ENCODE measurements around the gene DNAJC9. TPM values are rescaled to one million over a fixed set of nuclear protein-coding genes. Genes with fewer than 3 reads are reported as not detected.

DNAJC9 gene
- total RNA-seq, 4 donors from 2014 or later: 13.8 to 47.0 (median 17.0) TPM

DNA sequence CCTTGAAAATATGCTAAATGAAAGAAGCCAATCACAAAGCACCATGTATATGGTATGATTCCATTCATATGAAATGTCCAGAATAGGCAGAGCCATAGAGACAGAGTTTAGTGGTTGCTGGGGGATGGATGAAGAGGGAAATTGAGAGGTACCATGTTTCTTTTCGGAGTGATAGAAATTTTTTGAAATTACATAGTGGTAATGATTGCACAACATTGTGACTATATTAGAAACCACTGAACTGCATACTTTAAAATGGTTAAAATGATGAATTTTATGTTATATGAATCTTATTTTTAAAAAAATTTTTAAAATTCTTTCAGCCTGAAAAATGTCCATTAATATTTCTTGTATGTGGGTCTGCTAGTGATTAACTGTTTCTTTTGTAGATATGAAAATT, 26.1 kb downstream of the DNAJC9 start:
- no peak overlapping the region for H3K27ac ChIP-seq
- no peak for TF ChIP-seq POLR2A (IDR thresholded peaks at IDR 0.05)
- TF ChIP-seq, protein P1, sequence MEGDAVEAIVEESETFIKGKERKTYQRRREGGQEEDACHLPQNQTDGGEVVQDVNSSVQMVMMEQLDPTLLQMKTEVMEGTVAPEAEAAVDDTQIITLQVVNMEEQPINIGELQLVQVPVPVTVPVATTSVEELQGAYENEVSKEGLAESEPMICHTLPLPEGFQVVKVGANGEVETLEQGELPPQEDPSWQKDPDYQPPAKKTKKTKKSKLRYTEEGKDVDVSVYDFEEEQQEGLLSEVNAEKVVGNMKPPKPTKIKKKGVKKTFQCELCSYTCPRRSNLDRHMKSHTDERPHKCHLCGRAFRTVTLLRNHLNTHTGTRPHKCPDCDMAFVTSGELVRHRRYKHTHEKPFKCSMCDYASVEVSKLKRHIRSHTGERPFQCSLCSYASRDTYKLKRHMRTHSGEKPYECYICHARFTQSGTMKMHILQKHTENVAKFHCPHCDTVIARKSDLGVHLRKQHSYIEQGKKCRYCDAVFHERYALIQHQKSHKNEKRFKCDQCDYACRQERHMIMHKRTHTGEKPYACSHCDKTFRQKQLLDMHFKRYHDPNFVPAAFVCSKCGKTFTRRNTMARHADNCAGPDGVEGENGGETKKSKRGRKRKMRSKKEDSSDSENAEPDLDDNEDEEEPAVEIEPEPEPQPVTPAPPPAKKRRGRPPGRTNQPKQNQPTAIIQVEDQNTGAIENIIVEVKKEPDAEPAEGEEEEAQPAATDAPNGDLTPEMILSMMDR (IDR thresholded peaks at IDR 0.05): no peak
- peaks cover 0 to 10% (median 0%) of the 10 kb centered on the region in 3 donors for H3K36me3 ChIP-seq
- H3K4me1 ChIP-seq: no peaks in the 10 kb centered on the region
- no peaks in the 10 kb centered on the region for H3K9me3 ChIP-seq
- DNase-seq: no peak
- no peak overlapping the region for H3K4me3 ChIP-seq
- no peaks in the 10 kb centered on the region for H3K27me3 ChIP-seq

DNA sequence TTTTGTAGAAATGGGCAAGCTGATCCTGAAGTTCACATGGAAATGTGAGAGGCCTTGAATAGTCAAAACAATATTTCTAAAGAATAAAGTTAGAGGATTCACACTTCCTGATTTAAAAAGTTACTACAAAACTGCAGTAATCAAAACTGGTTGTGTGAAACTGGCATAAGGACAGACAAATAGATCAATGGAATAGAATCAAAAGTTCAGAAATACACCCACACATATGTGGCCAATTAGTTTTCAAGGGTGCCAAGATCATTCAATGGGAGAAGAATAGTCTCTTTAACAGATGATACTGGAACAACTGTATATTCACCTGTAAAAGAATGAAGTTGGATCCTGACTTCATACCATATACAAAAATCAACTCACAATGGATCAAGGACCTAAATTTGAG, 27.7 kb downstream of the DNAJC9 start:
- no peaks in the 10 kb centered on the region for H3K27me3 ChIP-seq
- H3K9me3 ChIP-seq: no peaks in the 10 kb centered on the region
- H3K4me3 ChIP-seq: no peak overlapping the region
- DNase-seq: no peak
- TF ChIP-seq, protein P1 (IDR thresholded peaks at IDR 0.05): no peak
- TF ChIP-seq POLR2A (IDR thresholded peaks at IDR 0.05): no peak
- H3K36me3 ChIP-seq: peaks cover 0 to 10% (median 0%) of the 10 kb centered on the region in 3 donors
- H3K27ac ChIP-seq: no peak overlapping the region
- no peaks in the 10 kb centered on the region for H3K4me1 ChIP-seq

DNA sequence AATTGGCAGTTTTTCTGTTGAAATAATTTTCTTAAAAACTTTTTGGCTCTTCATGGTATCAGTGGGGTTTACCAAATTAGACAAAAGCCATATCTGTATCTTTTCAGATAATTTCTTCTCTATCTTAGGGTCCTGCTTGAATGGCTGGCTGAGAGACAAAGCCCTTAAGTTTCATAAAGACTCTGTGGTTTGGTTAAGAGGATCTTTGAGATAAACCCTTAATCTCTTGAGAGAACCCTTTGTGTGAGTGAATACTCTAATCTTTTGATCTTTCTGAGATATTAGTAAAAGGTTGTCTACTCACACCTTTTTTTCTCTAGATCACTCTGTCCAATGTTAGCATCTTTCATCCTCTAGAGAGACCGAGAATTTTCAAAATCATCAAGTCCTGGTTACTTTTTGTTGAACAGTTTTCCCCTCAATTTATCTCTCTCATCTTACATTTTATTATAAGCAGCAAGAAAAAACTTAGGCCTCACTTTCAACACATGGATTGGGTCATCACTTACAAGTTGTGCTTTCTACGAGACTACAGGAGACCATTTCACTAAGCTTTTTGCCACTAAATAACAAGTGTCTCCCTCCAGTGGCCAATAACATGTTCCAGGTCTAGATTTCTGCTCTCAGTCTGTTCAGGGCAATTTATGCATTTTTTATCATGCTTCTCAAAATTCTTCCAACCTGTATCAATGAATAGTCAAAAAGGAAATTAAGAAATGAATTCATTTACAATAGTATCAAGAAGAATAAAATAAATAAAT, 28.4 kb downstream of the DNAJC9 start:
- Histone ChIP-seq H3K27me3 (no peaks in the 10 kb centered on the region), H3K9me3 (no peaks in the 10 kb centered on the region), H3K36me3 (peaks cover 0 to 10% (median 0%) of the 10 kb centered on the region in 3 donors), H3K27ac (no peak overlapping the region), H3K4me1 (no peaks in the 10 kb centered on the region), H3K4me3 (no peak overlapping the region)
- DNase-seq: no peak
- no peak for TF ChIP-seq POLR2A (IDR thresholded peaks at IDR 0.05)
- TF ChIP-seq, protein P1 (IDR thresholded peaks at IDR 0.05): peak in 1 of 6 experiments; percentile 24

DNA sequence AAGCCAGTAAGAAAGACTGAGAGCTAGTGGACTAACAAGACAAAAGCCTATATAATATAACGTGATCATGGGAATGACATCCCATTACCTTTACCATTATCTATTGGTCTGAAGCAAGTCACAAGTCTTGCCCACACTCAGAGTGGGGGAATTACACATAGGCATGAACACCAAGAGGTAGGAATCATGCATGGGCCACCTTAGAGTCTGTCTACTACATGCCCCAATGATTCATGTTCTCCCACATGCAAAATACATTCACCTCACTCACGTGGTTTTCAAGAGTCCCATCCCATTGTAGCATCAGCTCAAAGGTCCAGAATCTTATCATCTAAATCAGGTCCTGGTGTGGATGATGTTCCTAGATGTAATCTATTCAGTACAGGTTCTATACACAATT, 29.4 kb downstream of the DNAJC9 start:
- H3K4me3 ChIP-seq: no peak overlapping the region
- H3K27me3 ChIP-seq: no peaks in the 10 kb centered on the region
- H3K9me3 ChIP-seq: no peaks in the 10 kb centered on the region
- no peak for DNase-seq
- H3K36me3 ChIP-seq: peaks cover 0 to 10% (median 0%) of the 10 kb centered on the region in 3 donors
- H3K27ac ChIP-seq: no peak overlapping the region
- no peaks in the 10 kb centered on the region for H3K4me1 ChIP-seq
- TF ChIP-seq, protein P1 (IDR thresholded peaks at IDR 0.05): no peak
- no peak for TF ChIP-seq POLR2A (IDR thresholded peaks at IDR 0.05)

DNA sequence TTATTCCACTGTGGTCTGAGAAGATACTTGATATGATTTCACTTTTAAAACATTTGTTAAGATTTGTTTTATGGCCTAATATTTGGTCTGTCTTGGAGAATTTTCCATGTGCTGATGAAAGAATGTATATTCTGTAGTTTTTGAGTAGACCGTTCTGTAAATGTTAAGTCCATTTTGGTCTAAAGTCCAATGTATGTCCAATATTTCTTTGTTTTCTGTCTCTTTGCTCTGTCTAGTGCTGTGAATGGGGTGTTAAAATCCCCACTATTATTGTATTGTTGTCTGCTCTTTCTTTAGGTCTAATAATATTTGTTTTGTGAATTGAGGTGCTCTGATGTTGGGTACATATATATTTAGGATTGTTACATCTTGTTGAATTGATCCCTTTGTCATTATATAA, 31.3 kb downstream of the DNAJC9 start:
- Histone ChIP-seq H3K36me3 (peaks cover 0 to 10% (median 0%) of the 10 kb centered on the region in 3 donors), H3K27me3 (no peaks in the 10 kb centered on the region), H3K27ac (no peak overlapping the region), H3K9me3 (no peaks in the 10 kb centered on the region), H3K4me3 (no peak overlapping the region), H3K4me1 (no peaks in the 10 kb centered on the region)
- TF ChIP-seq, protein P1 (IDR thresholded peaks at IDR 0.05): no peak
- TF ChIP-seq POLR2A (IDR thresholded peaks at IDR 0.05): no peak
- no peak for DNase-seq

Data from Peyer's patch (tissue), 4 donors.